ENCODE data around the gene PTPN3. TPM values are rescaled to one million over a fixed set of nuclear protein-coding genes. Genes with fewer than 3 reads are reported as not detected.

Gene PTPN3
- total and polyA plus RNA-seq, 10 of the 15 experiments (the other 5 are each of a cell fraction or from before 2014, with no cell fraction given): 0.18 to 1.3 (median 0.39) TPM

GRCh38 chr9:109468927-109469326 lies 29.2 kb downstream of the PTPN3 start:
- ChIA-PET CTCF (interaction anchor here (1.2 to 8.9 kb wide), 25 partner anchors 9 to 667 kb away, joined by 3 to 234 read pairs (median 9); no protein-coding TSS in a partner anchor), POLR2A (no interaction called here), RAD21 (ENCODE audit: unreplicated experiment) (interaction anchor here (1.0 to 8.7 kb wide), 15 partner anchors 12 to 221 kb away, joined by 3 to 135 read pairs (median 6); no protein-coding TSS in a partner anchor), SMC1A (ENCODE audit: uncharacterized antibody, unreplicated experiment) (interaction anchor here (1.0 to 8.9 kb wide), 11 partner anchors 11 to 128 kb away, joined by 3 to 131 read pairs (median 7); no protein-coding TSS in a partner anchor)
- H3K27me3 ChIP-seq (replicated peaks in 1 of 2; ENCODE audit: control insufficient read depth in 2 of 2, insufficient read depth in 2 of 2, low read length in 1 of 2): no peaks in the 10 kb centered on the region
- BruUV-seq (replicated peaks): no TSS peak
- DNase-seq (ENCODE audit: low read depth, low spot score): no peak
- H3K27ac ChIP-seq (ENCODE audit: control insufficient read depth, insufficient read depth): no peak overlapping the region
- no peaks in the 10 kb centered on the region for H3K36me3 ChIP-seq (ENCODE audit: control insufficient read depth in 2 of 2, insufficient read depth in 2 of 2, low read length in 1 of 2)
- no peak for FAIRE-seq
- TF ChIP-seq FOS (IDR thresholded peaks at IDR 0.05; ENCODE audit: borderline replicate concordance, extremely low read depth, insufficient read length) (no peak), E4F1 (IDR thresholded peaks at IDR 0.05; ENCODE audit: borderline replicate concordance, partially characterized antibody) (no peak)
- no peak overlapping the region for H3K4me3 ChIP-seq
- H3K4me1 ChIP-seq (ENCODE audit: control insufficient read depth, insufficient read depth, low read length): peaks cover 4% of the 10 kb centered on the region; the same call in 1 of the 2 replicates
- H4K20me1 ChIP-seq (ENCODE audit: control insufficient read depth, insufficient read depth): no peaks in the 10 kb centered on the region
- in situ Hi-C loops (cut with MboI): no loop called here
- WGBS (ENCODE audit: insufficient coverage, insufficient replicate concordance, low lambda C conversion rate, missing lambda C conversion rate): 62% methylated on average over 5 of the region's 5 CpGs
- H2AFZ ChIP-seq (ENCODE audit: control insufficient read depth, low read depth, low read length): no peak overlapping the region
- intact Hi-C loops (cut with micrococcal nuclease; ENCODE audit: unreplicated experiment): loop anchor here (1.0 to 5.0 kb wide), 9 partner anchors 29 to 617 kb away; partner anchors contain the start of gene EPB41L4B
- H3K79me2 ChIP-seq (ENCODE audit: control insufficient read depth, insufficient read depth, low read length): no peaks in the 10 kb centered on the region
- no peaks in the 10 kb centered on the region for H3K9me3 ChIP-seq (replicated peaks; ENCODE audit: control insufficient read depth, insufficient read depth, low read length)
- no peak overlapping the region for H3K4me2 ChIP-seq (ENCODE audit: control insufficient read depth, insufficient read depth)
- ATAC-seq: no peak
- H3K9ac ChIP-seq (ENCODE audit: control insufficient read depth, insufficient read depth, low read length): no peak overlapping the region

- POLR2A ChIA-PET: interaction anchor here (0.6 to 1.4 kb wide), 2 partner anchors 16 to 25 kb away, joined by 3 to 5 read pairs; no protein-coding TSS in a partner anchor
- 2% methylated on average over 2 of the region's 2 CpGs for WGBS (ENCODE audit: insufficient coverage, insufficient replicate concordance, low lambda C conversion rate, missing lambda C conversion rate)
- no peak for DNase-seq (ENCODE audit: low read depth, low spot score)
- FAIRE-seq: no peak
- no peaks in the 10 kb centered on the region for H3K36me3 ChIP-seq (ENCODE audit: control insufficient read depth in 2 of 2, insufficient read depth in 2 of 2, low read length in 1 of 2)
- H3K79me2 ChIP-seq (ENCODE audit: control insufficient read depth, insufficient read depth, low read length): no peaks in the 10 kb centered on the region
- RAD21 ChIA-PET (ENCODE audit: unreplicated experiment): interaction anchor here (0.8 to 8.7 kb wide), 6 partner anchors 11 to 220 kb away, joined by 3 to 135 read pairs (median 4); no protein-coding TSS in a partner anchor
- no peak overlapping the region for H2AFZ ChIP-seq (ENCODE audit: control insufficient read depth, low read depth, low read length)
- no peak overlapping the region for H3K4me2 ChIP-seq (ENCODE audit: control insufficient read depth, insufficient read depth)
- H3K4me1 ChIP-seq (ENCODE audit: control insufficient read depth, insufficient read depth, low read length): peaks cover 4% of the 10 kb centered on the region; the same call in 1 of the 2 replicates
- H3K9me3 ChIP-seq (replicated peaks; ENCODE audit: control insufficient read depth, insufficient read depth, low read length): no peaks in the 10 kb centered on the region
- H3K27me3 ChIP-seq (replicated peaks in 1 of 2; ENCODE audit: control insufficient read depth in 2 of 2, insufficient read depth in 2 of 2, low read length in 1 of 2): no peaks in the 10 kb centered on the region; a peak in 1 of 4 replicates
- SMC1A ChIA-PET (ENCODE audit: uncharacterized antibody, unreplicated experiment): interaction anchor here (0.6 to 8.9 kb wide), 15 partner anchors 11 to 424 kb away, joined by 3 to 131 read pairs (median 4); no protein-coding TSS in a partner anchor
- peak; percentile 60 for ATAC-seq
- in situ Hi-C loops (cut with MboI) (no loop called here), intact Hi-C loops (cut with micrococcal nuclease; ENCODE audit: unreplicated experiment) (loop anchor here (2.0 to 5.0 kb wide), 6 partner anchors 51 to 616 kb away; partner anchors contain the start of gene EPB41L4B)
- no peak overlapping the region for H3K9ac ChIP-seq (ENCODE audit: control insufficient read depth, insufficient read depth, low read length)
- CTCF ChIA-PET: interaction anchor here (0.7 to 8.9 kb wide), 15 partner anchors 10 to 632 kb away, joined by 3 to 234 read pairs (median 4); no protein-coding TSS in a partner anchor
- no peaks in the 10 kb centered on the region for H4K20me1 ChIP-seq (ENCODE audit: control insufficient read depth, insufficient read depth)
- no peak overlapping the region for H3K27ac ChIP-seq (ENCODE audit: control insufficient read depth, insufficient read depth)
- H3K4me3 ChIP-seq: no peak overlapping the region
- no TSS peak for BruUV-seq (replicated peaks)
- TF ChIP-seq GABPA (IDR thresholded peaks at IDR 0.05; ENCODE audit: low read depth): no peak
- no peak for TF ChIP-seq CBFB (IDR thresholded peaks at IDR 0.05; ENCODE audit: low read depth)
- no peak for TF ChIP-seq POU2F2 (IDR thresholded peaks at IDR 0.05; ENCODE audit: borderline replicate concordance, low read depth, low read length)
- TF ChIP-seq SPI1 (IDR thresholded peaks at IDR 0.05; ENCODE audit: borderline replicate concordance, insufficient read depth, low read depth, low read length): peak; percentile 38; the same call in 1 of the 2 replicates
- 0 out of 2 replicates have a peak, but pooled peaks have one; percentile 16 for TF ChIP-seq RUNX3 (IDR thresholded peaks at IDR 0.05; ENCODE audit: low read length)
- no peak for TF ChIP-seq IRF5 (IDR thresholded peaks at IDR 0.05; ENCODE audit: borderline replicate concordance)
- no peak for TF ChIP-seq POLR2AphosphoS2 (IDR thresholded peaks at IDR 0.05; ENCODE audit: low read depth, low read length)
Observed at GRCh38 chr9:109467936-109468335, 30.2 kb downstream of the PTPN3 start.

Measured in GM12878 (cell line).